ENCODE data around the gene RDX. TPM values are rescaled to one million over a fixed set of nuclear protein-coding genes. Genes with fewer than 3 reads are reported as not detected.

RDX gene
- total RNA-seq, 1 experiment from 2014 or later: 77.4 TPM

DNA sequence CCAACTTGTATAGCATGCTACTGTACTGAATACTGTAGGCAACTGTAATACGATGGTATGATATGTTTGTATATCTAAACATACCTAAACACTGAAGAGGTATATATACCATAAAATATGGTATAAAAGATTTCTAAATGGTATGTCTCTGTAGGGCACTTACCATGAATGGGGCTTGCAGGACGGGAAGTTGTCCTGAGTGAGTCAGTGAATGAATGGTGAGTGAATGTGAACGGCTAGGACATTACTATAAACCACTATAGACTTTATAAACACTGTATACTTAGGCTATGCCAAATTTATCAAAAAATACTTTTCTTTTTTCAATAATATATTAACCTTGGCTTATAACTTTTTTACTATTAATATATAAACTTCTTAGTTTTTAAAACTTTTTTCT lies 136.4 kb downstream of the RDX start (continued):
- TF ChIP-seq, protein P1, sequence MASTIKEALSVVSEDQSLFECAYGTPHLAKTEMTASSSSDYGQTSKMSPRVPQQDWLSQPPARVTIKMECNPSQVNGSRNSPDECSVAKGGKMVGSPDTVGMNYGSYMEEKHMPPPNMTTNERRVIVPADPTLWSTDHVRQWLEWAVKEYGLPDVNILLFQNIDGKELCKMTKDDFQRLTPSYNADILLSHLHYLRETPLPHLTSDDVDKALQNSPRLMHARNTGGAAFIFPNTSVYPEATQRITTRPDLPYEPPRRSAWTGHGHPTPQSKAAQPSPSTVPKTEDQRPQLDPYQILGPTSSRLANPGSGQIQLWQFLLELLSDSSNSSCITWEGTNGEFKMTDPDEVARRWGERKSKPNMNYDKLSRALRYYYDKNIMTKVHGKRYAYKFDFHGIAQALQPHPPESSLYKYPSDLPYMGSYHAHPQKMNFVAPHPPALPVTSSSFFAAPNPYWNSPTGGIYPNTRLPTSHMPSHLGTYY (CRISPR knock-in tag; IDR thresholded peaks at IDR 0.05): no peak
- no peak for TF ChIP-seq CREB1 (CRISPR knock-in tag; IDR thresholded peaks at IDR 0.05)

DNA sequence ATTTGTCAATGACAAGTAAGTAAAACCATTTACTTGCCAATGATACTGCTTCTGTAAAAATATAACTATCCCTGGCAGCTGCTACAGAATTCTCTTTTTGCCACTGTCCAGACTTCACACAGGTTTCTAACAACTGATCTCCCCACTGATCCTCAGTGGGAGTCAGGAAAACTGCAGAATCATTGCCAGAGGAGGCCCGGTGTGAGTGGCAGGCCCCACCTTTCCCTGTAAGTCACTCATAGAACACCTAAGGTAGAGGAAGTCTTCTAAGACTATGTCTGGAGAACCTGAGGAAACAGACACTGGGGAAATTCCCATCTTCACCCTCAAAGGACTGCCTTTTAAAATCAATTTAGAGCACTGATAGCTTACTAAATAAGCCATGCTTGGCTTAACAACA lies 136.9 kb downstream of the RDX start:
- H3K4me1 Mint-ChIP-seq: peaks cover 3% of the 10 kb centered on the region
- TF ChIP-seq, protein P2, sequence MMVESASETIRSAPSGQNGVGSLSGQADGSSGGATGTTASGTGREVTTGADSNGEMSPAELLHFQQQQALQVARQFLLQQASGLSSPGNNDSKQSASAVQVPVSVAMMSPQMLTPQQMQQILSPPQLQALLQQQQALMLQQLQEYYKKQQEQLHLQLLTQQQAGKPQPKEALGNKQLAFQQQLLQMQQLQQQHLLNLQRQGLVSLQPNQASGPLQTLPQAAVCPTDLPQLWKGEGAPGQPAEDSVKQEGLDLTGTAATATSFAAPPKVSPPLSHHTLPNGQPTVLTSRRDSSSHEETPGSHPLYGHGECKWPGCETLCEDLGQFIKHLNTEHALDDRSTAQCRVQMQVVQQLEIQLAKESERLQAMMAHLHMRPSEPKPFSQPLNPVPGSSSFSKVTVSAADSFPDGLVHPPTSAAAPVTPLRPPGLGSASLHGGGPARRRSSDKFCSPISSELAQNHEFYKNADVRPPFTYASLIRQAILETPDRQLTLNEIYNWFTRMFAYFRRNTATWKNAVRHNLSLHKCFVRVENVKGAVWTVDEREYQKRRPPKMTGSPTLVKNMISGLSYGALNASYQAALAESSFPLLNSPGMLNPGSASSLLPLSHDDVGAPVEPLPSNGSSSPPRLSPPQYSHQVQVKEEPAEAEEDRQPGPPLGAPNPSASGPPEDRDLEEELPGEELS (CRISPR knock-in tag; IDR thresholded peaks at IDR 0.05): no peak
- TF ChIP-seq, protein P3, sequence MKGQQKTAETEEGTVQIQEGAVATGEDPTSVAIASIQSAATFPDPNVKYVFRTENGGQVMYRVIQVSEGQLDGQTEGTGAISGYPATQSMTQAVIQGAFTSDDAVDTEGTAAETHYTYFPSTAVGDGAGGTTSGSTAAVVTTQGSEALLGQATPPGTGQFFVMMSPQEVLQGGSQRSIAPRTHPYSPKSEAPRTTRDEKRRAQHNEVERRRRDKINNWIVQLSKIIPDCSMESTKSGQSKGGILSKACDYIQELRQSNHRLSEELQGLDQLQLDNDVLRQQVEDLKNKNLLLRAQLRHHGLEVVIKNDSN (CRISPR knock-in tag; IDR thresholded peaks at IDR 0.05): no peak
- TF ChIP-seq NR1H2 (CRISPR knock-in tag; IDR thresholded peaks at IDR 0.05) (no peak), ZNF219 (CRISPR knock-in tag; IDR thresholded peaks at IDR 0.05; ENCODE audit: borderline replicate concordance) (no peak), SMAD4 (CRISPR knock-in tag; IDR thresholded peaks at IDR 0.05) (no peak), ZNF671 (CRISPR knock-in tag; IDR thresholded peaks at IDR 0.05) (no peak), ESRRA (CRISPR knock-in tag; IDR thresholded peaks at IDR 0.05; ENCODE audit: borderline replicate concordance) (no peak), NFE2L1 (CRISPR knock-in tag; IDR thresholded peaks at IDR 0.05) (no peak), TP53 (CRISPR knock-in tag; IDR thresholded peaks at IDR 0.05) (no peak), ELF4 (CRISPR knock-in tag; IDR thresholded peaks at IDR 0.05; ENCODE audit: low read depth) (no peak), ZNF423 (CRISPR knock-in tag; IDR thresholded peaks at IDR 0.05) (no peak), JAZF1 (CRISPR knock-in tag; IDR thresholded peaks at IDR 0.05) (no peak), MXD4 (CRISPR knock-in tag; IDR thresholded peaks at IDR 0.05; ENCODE audit: borderline replicate concordance) (no peak), ZNF396 (CRISPR knock-in tag; IDR thresholded peaks at IDR 0.05; ENCODE audit: borderline replicate concordance) (no peak)
- TF ChIP-seq, protein P4, sequence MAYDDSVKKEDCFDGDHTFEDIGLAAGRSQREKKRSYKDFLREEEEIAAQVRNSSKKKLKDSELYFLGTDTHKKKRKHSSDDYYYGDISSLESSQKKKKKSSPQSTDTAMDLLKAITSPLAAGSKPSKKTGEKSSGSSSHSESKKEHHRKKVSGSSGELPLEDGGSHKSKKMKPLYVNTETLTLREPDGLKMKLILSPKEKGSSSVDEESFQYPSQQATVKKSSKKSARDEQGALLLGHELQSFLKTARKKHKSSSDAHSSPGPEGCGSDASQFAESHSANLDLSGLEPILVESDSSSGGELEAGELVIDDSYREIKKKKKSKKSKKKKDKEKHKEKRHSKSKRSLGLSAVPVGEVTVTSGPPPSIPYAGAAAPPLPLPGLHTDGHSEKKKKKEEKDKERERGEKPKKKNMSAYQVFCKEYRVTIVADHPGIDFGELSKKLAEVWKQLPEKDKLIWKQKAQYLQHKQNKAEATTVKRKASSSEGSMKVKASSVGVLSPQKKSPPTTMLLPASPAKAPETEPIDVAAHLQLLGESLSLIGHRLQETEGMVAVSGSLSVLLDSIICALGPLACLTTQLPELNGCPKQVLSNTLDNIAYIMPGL (CRISPR knock-in tag; IDR thresholded peaks at IDR 0.05): no peak
- TF ChIP-seq, protein P5, sequence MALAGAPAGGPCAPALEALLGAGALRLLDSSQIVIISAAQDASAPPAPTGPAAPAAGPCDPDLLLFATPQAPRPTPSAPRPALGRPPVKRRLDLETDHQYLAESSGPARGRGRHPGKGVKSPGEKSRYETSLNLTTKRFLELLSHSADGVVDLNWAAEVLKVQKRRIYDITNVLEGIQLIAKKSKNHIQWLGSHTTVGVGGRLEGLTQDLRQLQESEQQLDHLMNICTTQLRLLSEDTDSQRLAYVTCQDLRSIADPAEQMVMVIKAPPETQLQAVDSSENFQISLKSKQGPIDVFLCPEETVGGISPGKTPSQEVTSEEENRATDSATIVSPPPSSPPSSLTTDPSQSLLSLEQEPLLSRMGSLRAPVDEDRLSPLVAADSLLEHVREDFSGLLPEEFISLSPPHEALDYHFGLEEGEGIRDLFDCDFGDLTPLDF (CRISPR knock-in tag; IDR thresholded peaks at IDR 0.05): no peak
- TF ChIP-seq, protein P1 (CRISPR knock-in tag; IDR thresholded peaks at IDR 0.05): no peak
- TF ChIP-seq, protein P6, sequence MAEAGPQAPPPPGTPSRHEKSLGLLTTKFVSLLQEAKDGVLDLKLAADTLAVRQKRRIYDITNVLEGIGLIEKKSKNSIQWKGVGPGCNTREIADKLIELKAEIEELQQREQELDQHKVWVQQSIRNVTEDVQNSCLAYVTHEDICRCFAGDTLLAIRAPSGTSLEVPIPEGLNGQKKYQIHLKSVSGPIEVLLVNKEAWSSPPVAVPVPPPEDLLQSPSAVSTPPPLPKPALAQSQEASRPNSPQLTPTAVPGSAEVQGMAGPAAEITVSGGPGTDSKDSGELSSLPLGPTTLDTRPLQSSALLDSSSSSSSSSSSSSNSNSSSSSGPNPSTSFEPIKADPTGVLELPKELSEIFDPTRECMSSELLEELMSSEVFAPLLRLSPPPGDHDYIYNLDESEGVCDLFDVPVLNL (CRISPR knock-in tag; IDR thresholded peaks at IDR 0.05; ENCODE audit: borderline replicate concordance, low read depth): no peak
- TF ChIP-seq, protein P7, sequence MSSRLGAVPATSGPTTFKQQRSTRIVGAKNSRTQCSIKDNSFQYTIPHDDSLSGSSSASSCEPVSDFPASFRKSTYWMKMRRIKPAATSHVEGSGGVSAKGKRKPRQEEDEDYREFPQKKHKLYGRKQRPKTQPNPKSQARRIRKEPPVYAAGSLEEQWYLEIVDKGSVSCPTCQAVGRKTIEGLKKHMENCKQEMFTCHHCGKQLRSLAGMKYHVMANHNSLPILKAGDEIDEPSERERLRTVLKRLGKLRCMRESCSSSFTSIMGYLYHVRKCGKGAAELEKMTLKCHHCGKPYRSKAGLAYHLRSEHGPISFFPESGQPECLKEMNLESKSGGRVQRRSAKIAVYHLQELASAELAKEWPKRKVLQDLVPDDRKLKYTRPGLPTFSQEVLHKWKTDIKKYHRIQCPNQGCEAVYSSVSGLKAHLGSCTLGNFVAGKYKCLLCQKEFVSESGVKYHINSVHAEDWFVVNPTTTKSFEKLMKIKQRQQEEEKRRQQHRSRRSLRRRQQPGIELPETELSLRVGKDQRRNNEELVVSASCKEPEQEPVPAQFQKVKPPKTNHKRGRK (CRISPR knock-in tag; IDR thresholded peaks at IDR 0.05; ENCODE audit: borderline replicate concordance): no peak
- TF ChIP-seq, protein P8, sequence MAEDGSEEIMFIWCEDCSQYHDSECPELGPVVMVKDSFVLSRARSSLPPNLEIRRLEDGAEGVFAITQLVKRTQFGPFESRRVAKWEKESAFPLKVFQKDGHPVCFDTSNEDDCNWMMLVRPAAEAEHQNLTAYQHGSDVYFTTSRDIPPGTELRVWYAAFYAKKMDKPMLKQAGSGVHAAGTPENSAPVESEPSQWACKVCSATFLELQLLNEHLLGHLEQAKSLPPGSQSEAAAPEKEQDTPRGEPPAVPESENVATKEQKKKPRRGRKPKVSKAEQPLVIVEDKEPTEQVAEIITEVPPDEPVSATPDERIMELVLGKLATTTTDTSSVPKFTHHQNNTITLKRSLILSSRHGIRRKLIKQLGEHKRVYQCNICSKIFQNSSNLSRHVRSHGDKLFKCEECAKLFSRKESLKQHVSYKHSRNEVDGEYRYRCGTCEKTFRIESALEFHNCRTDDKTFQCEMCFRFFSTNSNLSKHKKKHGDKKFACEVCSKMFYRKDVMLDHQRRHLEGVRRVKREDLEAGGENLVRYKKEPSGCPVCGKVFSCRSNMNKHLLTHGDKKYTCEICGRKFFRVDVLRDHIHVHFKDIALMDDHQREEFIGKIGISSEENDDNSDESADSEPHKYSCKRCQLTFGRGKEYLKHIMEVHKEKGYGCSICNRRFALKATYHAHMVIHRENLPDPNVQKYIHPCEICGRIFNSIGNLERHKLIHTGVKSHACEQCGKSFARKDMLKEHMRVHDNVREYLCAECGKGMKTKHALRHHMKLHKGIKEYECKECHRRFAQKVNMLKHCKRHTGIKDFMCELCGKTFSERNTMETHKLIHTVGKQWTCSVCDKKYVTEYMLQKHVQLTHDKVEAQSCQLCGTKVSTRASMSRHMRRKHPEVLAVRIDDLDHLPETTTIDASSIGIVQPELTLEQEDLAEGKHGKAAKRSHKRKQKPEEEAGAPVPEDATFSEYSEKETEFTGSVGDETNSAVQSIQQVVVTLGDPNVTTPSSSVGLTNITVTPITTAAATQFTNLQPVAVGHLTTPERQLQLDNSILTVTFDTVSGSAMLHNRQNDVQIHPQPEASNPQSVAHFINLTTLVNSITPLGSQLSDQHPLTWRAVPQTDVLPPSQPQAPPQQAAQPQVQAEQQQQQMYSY (CRISPR knock-in tag; IDR thresholded peaks at IDR 0.05): no peak
- no peak overlapping the region for H3K27ac Mint-ChIP-seq
- H3K4me3 Mint-ChIP-seq: no peak overlapping the region
- DNase-seq (ENCODE audit: low spot score): no peak
- H3K9me3 Mint-ChIP-seq: no peaks in the 10 kb centered on the region
- H3K36me3 Mint-ChIP-seq: peaks cover 6% of the 10 kb centered on the region
- ChIA-PET CTCF (no interaction called here), POLR2A (no interaction called here)
- ATAC-seq: no peak
- no peaks in the 10 kb centered on the region for H3K27me3 Mint-ChIP-seq (ENCODE audit: low read depth)
